HG02610 (cell line): ENCODE measurements around the gene VEPH1.

Experiments used
- ATAC-seq: cut with Tn5 transposase; IDR thresholded peaks from one replicate; pipeline ENCODE4 v1.9.1; 2021; ENCODE audit warnings: mild to moderate bottlenecking, moderate library complexity; ENCODE audit not compliant: unreplicated experiment

The VEPH1 gene

GRCh38 chr3:157502916-157503595 lies at the start of gene VEPH1:
VEPH1 (minus strand) TSS chr3:157503416; CDS start chr3:157495349, 8,067 bp downstream.
- no peak for ATAC-seq

GRCh38 chr3:157551961-157552360 lies 48.7 kb upstream of the VEPH1 start:
- ATAC-seq: peak; percentile 93

GRCh38 chr3:157549498-157549897 lies 46.3 kb upstream of the VEPH1 start:
- no peak for ATAC-seq

- no peak for ATAC-seq
Observed at GRCh38 chr3:157544501-157545130, 41.4 kb upstream of the VEPH1 start.

GRCh38 chr3:157543501-157544035 lies 40.4 kb upstream of the VEPH1 start:
- no peak for ATAC-seq

- ATAC-seq: no peak
Observed at GRCh38 chr3:157542711-157543500, 39.7 kb upstream of the VEPH1 start.

GRCh38 chr3:157541506-157542236 lies 38.5 kb upstream of the VEPH1 start:
- no peak for ATAC-seq

- no peak for ATAC-seq
Observed at GRCh38 chr3:157540656-157541055, 37.4 kb upstream of the VEPH1 start.

GRCh38 chr3:157535667-157536066 lies 32.5 kb upstream of the VEPH1 start:
- no peak for ATAC-seq

- ATAC-seq: no peak
Observed at GRCh38 chr3:157534725-157535161, 31.5 kb upstream of the VEPH1 start.

GRCh38 chr3:157533298-157534070 lies 30.3 kb upstream of the VEPH1 start:
- no peak for ATAC-seq

- ATAC-seq: peak; percentile 89
Observed at GRCh38 chr3:157532529-157533297, 29.5 kb upstream of the VEPH1 start.

GRCh38 chr3:157531771-157532170 lies 28.6 kb upstream of the VEPH1 start:
- no peak for ATAC-seq

- ATAC-seq: no peak
Observed at GRCh38 chr3:157531301-157531660, 28.1 kb upstream of the VEPH1 start.

- ATAC-seq: no peak
Observed at GRCh38 chr3:157530637-157531300, 27.6 kb upstream of the VEPH1 start.

GRCh38 chr3:157529751-157530150 lies 26.5 kb upstream of the VEPH1 start:
- no peak for ATAC-seq

GRCh38 chr3:157529085-157529484 lies 25.9 kb upstream of the VEPH1 start:
- ATAC-seq: no peak

- ATAC-seq: no peak
Observed at GRCh38 chr3:157527131-157527881, 24.1 kb upstream of the VEPH1 start.
